Measurements from ENCODE around the gene TNFRSF9.

GRCh38 chr1:7928247-7928646 is 12.4 kb downstream of the TNFRSF9 start:
- TF ChIP-seq CTCF (IDR thresholded peaks at IDR 0.05), result no peak
- TF ChIP-seq CHD2 (IDR thresholded peaks at IDR 0.05; ENCODE audit: low read length, partially characterized antibody), result no peak
- no peak for TF ChIP-seq EP300 (IDR thresholded peaks at IDR 0.05; ENCODE audit: borderline replicate concordance in 1 of 2, low read depth in 1 of 2, low read length in 1 of 2)
- TF ChIP-seq JUND (IDR thresholded peaks at IDR 0.05), result no peak
- TF ChIP-seq RXRA (IDR thresholded peaks at IDR 0.05; ENCODE audit: borderline replicate concordance, low read depth), result no peak
- no peak for TF ChIP-seq MAX (IDR thresholded peaks at IDR 0.05; ENCODE audit: low read depth)
- no peak for TF ChIP-seq PBX3 (IDR thresholded peaks at IDR 0.05)
